Ascending aorta (tissue), 2 donors: ENCODE data around the gene CDT1. TPM values are rescaled to one million over a fixed set of nuclear protein-coding genes. Genes with fewer than 3 reads are reported as not detected.

Experiments used
- DNase-seq, 2 donors: peaks; one replicate each; pipeline ENCODE4 v3.0.0-alpha.2; 2019; ENCODE audit warnings: low spot score in 2 of 2
- H3K27ac ChIP-seq, 2 donors: fragments of 200-600 bp; sonication (generic); one replicate each; pipeline ENCODE4 v1.5.1; 2016 to 2017; ENCODE audit warnings: mild to moderate bottlenecking in 1 of 2
- H3K27me3 ChIP-seq: fragments of 200-600 bp; sonication (generic); one replicate; pipeline ENCODE4 v1.5.1; 2017
- H3K36me3 ChIP-seq, 2 donors: fragments of 200-600 bp; sonication (generic); one replicate each; pipeline ENCODE4 v1.5.1; 2016
- H3K4me1 ChIP-seq, 2 donors: fragments of 200-600 bp; sonication (generic); one replicate each; pipeline ENCODE4 v1.5.1; 2016 to 2017; ENCODE audit warnings: mild to moderate bottlenecking in 1 of 2
- H3K4me3 ChIP-seq, 2 donors: fragments of 200-600 bp; sonication (generic); one replicate each; pipeline ENCODE4 v1.5.1; 2016 to 2017; ENCODE audit warnings: mild to moderate bottlenecking in 1 of 2
- H3K9me3 ChIP-seq, 2 donors: fragments of 200-600 bp; sonication (generic); one replicate each; pipeline ENCODE4 v1.5.1; 2016
- CTCF ChIP-seq, 3 experiments: fragments of 200-600 bp in 2 of 3; fragments of 450-650 bp in 1 of 3; sonication (generic) in 2 of 3; IDR thresholded peaks; one replicate each; pipeline ENCODE4 v1.5.1; 2016 to 2019; ENCODE audit warnings: antibody characterized with exemption in 3 of 3, mild to moderate bottlenecking in 1 of 3, moderate library complexity in 1 of 3
- intact Hi-C: fragments of 100-400 bp; cut with DNase I; formaldehyde crosslinking; loops from one replicate; pipeline ENCODE4 v1.15.1; 2023
- total RNA-seq: library from RNA; depleted of rRNA; stranded (reverse); fragments of >200 nt; gene quantifications from one replicate; pipeline ENCODE4 v1.1.0, GENCODE V29; 2016

CDT1 gene
- total RNA-seq, 1 donor from 2014 or later, result not detected

DNA sequence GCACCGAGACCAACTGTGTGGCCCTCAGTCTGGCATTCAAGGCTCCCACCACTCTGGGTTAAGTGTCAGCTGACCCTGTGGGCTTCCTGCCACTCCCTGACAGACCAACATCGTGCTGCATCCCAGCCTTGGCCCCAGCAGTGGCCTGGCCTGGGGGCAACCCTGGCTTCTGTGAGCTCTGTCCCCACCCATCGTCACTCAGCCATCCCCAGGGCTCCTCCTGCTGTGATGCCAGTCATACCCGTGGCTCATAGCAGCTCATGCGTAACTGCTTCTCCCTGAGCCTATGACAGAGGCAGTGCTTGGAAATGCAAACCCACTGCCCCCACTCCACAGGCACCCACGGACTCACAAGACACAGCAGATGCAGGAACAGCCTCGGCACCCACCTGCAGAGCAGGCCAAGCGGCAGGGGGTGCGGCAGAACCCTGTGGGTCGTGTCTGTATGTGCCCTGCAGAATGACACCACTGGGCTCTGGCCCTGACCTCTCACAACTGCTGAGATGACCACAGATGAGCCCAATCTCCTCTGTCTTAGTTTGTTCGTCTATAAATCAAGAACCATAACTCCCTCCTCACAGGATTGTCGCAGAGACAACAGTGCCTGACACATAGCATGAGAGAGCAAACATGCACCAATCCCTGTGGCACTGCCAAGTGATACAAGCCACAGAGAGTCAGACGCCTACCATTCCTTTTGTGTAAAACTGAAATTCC, 45.2 kb upstream of the CDT1 start:
- Histone ChIP-seq H3K27me3 (no peaks in the 10 kb centered on the region), H3K27ac (no peak overlapping the region), H3K4me3 (no peak overlapping the region), H3K36me3 (no peaks in the 10 kb centered on the region), H3K9me3 (no peaks in the 10 kb centered on the region), H3K4me1 (no peaks in the 10 kb centered on the region)
- intact Hi-C loops, result no loop called here
- no peak for TF ChIP-seq CTCF (IDR thresholded peaks at IDR 0.05)
- DNase-seq, result no peak

GRCh38 chr16:88758944-88759244, 44.7 kb upstream of the CDT1 start:
- peaks cover 0 to 2% of the 10 kb centered on the region in 2 donors for H3K36me3 ChIP-seq
- H3K27ac ChIP-seq, result no peak overlapping the region
- intact Hi-C loops, result no loop called here
- no peak for DNase-seq
- no peak for TF ChIP-seq CTCF (IDR thresholded peaks at IDR 0.05)
- H3K4me1 ChIP-seq, result no peaks in the 10 kb centered on the region
- H3K9me3 ChIP-seq, result no peaks in the 10 kb centered on the region
- H3K4me3 ChIP-seq, result no peak overlapping the region
- no peaks in the 10 kb centered on the region for H3K27me3 ChIP-seq

DNA sequence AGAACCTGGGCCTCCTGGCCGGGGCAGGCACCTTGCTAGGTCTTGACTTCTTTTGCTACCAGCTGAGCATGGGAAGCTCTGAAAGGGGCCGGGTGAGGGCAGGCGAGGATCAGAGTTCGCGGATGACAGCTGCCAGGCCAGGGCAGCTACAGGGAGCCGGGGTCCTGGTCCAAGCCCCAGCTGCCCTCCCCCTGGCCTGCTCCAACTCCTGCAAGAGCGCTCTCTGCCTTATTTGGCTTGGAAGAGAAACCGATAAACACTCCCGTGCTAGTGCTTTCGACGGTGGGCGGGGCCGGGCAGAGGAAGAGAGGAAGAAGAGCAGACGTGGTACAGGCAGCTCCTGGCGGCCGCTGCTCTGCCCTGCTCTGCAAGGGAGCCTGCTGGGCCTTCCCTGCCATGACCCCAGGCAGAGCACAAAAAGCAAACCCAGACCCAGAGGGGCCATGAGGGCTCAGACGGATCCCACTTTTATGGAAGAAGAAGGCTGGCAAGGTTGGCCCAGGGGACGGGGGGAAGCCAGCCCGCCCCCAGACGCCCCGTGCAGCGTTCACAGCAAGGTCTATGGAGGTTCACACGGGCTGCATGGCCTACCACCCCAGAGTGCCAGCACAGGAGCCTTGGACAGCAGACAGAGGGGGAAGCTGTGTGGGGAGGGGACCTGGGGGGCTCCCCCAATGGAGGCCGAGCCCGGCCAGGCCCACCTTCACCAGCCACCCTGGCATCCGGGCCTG, 44.2 kb upstream of the CDT1 start:
- no peak overlapping the region for H3K4me3 ChIP-seq
- no peaks in the 10 kb centered on the region for H3K27me3 ChIP-seq
- no peak for DNase-seq
- no peaks in the 10 kb centered on the region for H3K4me1 ChIP-seq
- TF ChIP-seq CTCF (IDR thresholded peaks at IDR 0.05), result no peak
- H3K27ac ChIP-seq, result no peak overlapping the region
- intact Hi-C loops, result no loop called here
- H3K36me3 ChIP-seq, result peaks cover 0 to 5% of the 10 kb centered on the region in 2 donors
- no peaks in the 10 kb centered on the region for H3K9me3 ChIP-seq

DNA sequence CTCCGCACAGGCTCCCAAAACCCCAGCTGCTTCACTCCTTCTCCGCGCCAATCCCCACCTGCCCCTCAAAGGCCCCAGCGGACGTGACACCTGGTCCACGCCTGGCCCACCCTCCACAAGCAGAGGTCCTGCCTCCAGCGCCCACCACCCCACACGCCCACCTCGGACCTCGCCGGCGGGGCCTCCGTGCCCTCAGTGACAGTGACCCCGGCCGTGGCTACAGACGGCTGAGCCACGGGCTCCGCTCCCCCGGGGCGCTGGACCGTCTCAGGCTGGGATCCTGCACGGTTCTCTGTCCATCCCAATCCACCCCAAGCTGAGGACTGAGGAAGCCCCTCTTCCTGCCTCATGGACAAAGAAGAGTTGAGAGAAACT, 43.6 kb upstream of the CDT1 start:
- Histone ChIP-seq H3K27ac (no peak overlapping the region), H3K36me3 (peaks cover 0 to 5% of the 10 kb centered on the region in 2 donors), H3K27me3 (no peaks in the 10 kb centered on the region), H3K9me3 (no peaks in the 10 kb centered on the region), H3K4me1 (no peaks in the 10 kb centered on the region), H3K4me3 (no peak overlapping the region)
- no peak for DNase-seq
- intact Hi-C loops, result no loop called here
- TF ChIP-seq CTCF (IDR thresholded peaks at IDR 0.05), result no peak

DNA sequence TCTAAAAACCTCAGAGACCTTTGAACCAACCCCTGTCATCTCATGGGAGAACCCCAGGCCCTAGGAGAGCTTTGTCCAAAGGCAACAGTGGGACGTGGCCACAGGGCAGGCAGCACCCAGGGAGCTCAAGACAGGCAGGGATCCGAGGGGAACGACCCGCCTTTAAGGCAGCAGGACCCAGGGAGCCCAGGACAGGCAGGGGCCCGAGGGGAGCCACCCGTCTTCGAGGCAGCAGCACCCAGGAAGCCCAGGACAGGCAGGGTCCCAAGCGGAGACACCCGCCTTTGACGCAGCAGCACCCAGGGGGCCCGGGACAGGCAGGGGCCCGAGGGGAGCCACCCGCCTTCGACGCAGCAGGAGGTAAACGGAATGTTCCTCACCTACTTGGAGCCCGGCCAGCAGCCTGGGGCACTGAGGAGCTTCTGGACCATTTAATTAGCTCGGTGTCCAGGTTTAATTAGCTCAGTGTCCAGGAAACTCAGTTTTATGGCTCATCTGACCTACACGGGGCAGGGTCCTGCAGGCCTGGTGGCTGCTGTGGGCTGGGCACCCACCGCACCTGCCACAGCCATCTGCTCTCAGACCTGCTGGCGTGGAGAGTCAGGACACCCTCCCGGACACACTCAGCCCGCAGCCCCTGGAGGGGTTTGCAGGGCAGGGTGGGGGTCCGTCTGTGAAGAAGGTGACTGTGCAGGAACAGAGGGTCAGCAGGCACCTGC, 43.0 kb upstream of the CDT1 start:
- no peak for DNase-seq
- intact Hi-C loops, result no loop called here
- no peaks in the 10 kb centered on the region for H3K4me1 ChIP-seq
- H3K27ac ChIP-seq, result no peak overlapping the region
- TF ChIP-seq CTCF (IDR thresholded peaks at IDR 0.05), result no peak
- H3K4me3 ChIP-seq, result no peak overlapping the region
- no peaks in the 10 kb centered on the region for H3K27me3 ChIP-seq
- H3K36me3 ChIP-seq, result peaks cover 0 to 5% of the 10 kb centered on the region in 2 donors
- H3K9me3 ChIP-seq, result no peaks in the 10 kb centered on the region
